Tibial nerve (tissue), 4 donors: Measurements from ENCODE around the gene BLVRA.

Experiments used
- CTCF ChIP-seq, 5 experiments: fragments of 200-600 bp in 3 of 5; fragments of 450-650 bp in 2 of 5; sonication (generic) in 3 of 5; IDR thresholded peaks; one replicate each; pipeline ENCODE4 v1.5.1; 2016 to 2019; ENCODE audit warnings: antibody characterized with exemption in 5 of 5, mild to moderate bottlenecking in 3 of 5, moderate library complexity in 2 of 5
- EP300 ChIP-seq, 2 donors: sonication (generic); formaldehyde crosslinking; IDR thresholded peaks; one replicate each; pipeline ENCODE4 v1.6.1; 2017; ENCODE audit warnings: antibody characterized with exemption in 2 of 2, mild to moderate bottlenecking in 1 of 2

GRCh38 chr7:43726466-43726865 lies 32.0 kb upstream of the BLVRA start:
- no peak for TF ChIP-seq EP300 (IDR thresholded peaks at IDR 0.05)
- no peak for TF ChIP-seq CTCF (IDR thresholded peaks at IDR 0.05)
